HG03571 (cell line): ENCODE results near the gene WRAP73.

Source experiments
- ATAC-seq: cut with Tn5 transposase; IDR thresholded peaks from one replicate; pipeline ENCODE4 v1.9.1; 2021; ENCODE audit not compliant: unreplicated experiment

The WRAP73 gene

DNA sequence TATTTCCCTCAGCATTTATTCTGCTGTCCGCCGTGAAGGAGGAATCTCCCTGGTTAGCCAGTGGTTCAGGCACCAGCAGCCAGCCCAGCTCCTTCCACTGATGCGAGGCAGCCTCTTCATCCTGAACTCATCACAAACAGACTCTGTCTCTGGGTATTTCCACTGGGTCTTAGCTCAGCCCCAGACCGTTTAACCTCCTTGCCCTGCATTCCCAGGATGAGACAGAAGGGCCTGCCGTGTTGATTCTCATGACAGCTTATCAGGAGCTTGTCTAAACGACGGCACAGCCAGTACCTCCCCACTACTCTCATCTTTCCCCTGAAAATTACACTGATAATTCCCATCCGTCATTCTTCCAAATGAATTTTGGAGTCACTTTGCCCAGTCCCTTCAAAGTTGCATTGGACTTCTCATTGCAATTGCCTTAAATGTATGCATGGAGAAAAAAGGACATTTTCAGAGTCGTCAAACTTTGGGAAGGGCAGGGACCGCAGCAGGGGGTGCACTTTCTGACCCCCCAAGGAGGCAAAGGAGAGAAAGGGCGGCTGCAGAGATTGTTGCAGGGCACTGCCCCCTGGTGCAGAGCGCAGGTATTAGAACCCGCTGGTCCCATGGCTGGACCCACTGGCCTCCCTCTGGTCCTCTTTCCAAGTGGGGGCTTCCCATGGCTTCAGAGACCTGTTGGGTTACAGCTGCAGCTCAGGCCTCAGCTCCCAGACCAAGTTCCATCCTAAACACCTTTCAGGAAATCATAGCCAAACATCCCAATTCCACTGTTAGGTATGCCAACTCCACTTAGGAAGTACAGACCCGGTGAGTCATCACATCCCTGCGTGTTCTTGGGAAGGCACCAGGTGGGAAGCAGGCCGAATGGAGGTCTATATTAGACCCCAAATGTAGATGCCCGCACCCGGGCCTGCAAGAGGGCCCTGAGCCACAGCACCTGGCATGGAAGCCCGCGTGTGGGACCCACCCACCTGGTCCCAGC, 34.9 kb downstream of the WRAP73 start:
- no peak for ATAC-seq

DNA sequence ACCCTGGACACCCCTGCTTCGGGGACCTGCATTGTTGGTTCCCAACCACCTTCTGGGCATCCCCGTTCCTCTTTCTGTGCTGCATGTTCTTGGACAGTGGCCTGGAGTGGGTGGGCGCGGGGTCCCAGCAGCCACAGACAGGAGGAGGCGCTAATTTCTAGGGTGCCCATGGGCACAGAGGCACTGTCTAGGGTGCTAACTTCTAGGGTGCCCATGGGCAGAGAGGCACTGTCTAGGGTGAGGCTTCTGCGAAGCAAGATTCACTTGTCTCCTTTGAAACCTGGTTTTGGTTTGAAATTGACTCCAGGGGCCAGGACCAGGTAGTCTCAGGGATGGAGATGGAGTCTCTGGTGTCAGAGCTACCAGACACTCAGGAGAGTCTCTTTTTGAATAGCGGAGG, 37.8 kb downstream of the WRAP73 start:
- no peak for ATAC-seq

DNA sequence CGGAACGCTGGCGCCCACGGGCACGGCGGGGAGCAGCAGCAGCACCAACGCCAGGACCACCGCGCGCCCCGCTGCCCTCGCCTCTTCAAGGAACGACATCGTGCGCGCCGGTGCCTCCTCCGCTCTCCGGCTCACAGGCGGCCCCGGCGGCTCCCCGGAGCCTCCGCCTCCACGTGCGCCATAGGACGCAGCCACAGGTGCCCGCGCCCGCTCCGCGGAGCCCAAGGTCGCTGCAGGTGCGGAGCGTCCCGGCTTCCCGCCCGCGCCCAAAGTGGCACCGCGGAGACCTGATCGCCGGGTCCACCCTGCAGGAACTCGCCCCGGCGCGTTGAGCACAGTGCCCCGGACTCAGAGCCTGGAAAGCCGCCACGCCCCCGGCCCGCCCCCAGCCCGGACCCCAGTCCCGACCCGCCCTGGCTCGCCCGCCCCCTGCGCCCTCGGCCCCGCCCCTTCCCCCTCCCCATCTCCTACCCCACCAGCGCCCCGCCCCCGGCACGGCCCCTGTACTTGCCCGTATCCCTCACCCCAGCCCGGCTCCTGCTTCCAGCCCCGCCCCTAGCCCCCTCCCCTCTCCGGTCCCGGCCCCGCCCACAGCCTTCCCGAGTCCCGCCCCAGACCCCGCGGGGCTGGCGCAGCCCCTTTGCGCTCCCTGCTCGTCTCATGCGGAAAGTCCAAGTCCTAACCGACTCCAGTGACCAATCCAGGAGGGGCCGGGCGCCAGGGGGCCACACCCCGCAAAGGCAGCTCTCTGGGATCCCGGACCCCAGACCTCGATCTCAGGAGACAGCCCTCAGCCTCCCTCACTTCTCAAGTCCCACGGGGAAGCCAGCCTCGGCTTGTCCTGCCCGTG, 38.5 kb downstream of the WRAP73 start, which contains the start of gene MEGF6:
MEGF6 (minus strand) TSS at position 339 of the 850 bp plus-strand sequence; CDS start at position 99, 240 bp downstream.
- ATAC-seq = no peak

DNA sequence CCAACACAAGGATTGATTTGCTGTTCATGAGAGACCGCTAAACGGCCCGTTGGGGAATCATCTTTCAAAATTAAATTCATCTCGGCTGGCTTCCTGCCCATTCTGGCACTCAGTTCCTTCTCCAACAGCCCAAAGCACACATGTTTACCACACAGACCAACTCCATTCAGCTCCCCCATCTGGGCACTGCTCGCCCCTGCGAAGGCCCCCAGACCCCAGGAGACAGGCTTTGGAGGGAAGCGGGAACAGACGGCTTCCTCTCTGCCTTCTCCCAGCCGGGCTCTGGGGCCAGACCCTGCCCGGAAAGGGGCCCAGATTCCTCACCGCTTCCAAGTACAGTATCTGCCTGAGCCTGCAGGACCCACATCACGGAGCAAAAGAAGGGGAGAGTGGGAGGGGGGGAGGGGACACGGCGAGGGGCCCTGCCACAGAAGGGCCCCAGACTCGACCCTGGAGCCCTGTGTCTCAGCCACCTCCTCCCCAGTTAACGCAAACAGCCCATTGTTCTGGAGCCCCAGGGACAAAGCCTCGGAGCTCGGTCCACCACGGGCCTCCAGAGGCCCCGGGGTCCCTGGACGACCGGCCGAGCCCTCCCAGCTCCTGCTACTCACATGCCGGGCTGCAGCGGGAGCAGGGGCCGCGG, 39.3 kb downstream of the WRAP73 start:
- ATAC-seq = no peak

DNA sequence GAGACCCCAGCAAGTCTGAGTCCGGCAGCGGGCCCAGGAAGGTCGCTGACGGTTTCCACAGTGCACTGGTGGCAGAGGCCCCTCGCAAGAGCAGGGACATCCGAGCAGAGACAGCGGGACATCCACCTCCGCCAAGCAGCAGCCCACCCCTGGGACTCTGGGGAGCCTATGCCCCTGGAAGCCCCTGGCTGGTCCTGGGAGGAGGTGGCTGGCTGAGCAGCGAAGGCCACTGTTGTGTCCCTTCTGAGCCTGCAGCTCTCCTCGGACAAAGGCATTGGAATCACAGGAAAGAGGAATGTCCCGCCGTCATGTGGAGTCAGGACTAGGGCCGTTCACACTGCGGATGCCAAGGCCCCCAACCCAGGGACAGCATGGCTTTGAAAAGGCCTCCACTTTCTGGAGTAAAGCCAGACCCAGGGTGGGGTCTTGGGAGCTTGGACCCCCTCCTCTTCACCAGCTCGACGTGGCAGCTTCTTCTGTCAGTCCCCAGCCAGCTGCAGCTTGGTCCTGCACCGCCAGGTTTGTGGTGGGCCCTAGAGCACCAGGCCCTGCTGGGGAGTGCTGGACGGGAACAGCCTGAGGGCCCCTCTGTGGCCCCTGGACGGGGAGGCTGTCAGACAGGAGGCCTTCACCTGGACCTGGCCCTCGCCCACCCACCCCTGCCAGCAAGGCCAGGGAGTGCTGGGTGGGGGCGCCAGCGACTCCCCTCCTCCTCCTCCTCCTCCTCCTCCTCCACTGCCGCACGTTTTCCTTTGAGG, 40.0 kb downstream of the WRAP73 start:
- ATAC-seq = no peak

DNA sequence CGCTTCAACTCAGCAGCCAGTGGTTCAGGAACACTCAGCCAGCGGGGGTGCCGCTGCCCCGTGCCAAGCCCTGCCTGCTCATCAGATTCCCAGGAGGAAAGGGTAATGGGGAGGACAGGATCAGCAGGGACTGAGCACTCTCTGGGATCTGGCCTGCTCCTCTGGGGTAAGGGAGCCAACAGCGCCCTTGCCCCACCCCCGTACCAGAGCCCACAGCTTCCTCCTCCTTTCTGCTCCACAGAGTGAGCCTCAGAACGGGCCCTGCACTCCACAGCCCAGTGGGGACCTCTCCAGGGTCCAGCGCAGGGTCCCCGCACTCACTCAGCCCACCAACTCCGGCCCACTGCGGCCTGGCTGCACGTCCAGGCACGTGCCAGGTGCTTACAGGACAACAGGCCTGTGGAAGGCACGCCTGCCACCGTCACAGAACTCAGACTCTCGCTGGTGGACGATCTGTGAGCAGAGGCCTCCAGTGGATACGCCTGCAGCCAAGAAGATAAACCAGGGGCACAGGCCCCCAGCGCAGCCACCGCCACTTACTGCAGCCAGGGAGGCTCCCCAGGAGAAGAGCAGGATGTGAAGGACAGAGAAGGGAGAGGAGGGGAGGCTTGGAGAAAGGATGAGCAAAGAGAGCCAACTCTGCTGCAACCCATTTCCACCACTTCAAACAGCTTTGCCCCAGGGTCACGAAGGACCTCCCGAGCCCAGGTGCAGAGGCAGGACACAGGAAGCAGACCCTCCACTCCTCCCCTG, 40.7 kb downstream of the WRAP73 start:
- ATAC-seq = no peak

DNA sequence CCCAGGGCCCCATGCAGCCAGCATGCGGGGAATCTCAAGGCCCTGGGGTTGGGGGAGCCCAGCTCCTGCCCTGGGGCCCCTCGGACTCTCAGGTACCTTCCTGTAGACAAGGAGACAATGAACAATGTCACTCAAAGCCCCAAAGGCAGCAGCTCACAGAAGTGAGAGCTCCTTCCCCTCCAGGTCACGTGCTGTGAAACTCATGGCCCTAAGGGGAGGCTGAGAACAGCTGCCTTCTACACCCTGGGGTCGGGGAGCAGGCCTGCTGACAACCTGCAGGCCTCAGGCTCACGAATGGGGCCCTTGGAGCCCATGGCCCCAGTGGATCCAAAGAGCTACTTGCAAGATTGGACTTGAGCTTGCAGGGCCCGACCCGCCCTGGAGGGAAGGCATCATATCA, 41.7 kb downstream of the WRAP73 start:
- ATAC-seq = no peak

DNA sequence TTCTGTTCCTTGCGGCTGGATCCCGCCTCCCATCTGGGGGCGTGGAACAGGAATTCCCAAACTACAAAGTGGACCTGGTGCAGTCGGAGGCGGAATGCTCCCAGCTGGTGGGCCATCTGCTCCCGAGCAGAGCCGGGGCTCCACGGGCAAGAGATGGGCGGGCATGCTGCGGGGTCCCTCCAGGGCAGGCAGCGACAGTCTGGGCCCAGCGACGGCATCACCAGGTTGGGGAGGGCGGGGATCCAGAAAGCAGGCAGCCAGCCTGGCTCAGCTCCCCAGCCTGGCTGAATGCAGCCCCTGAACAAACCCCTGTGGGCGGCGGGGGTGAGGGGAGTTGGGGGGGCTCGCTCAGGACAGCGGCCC, 42.2 kb downstream of the WRAP73 start:
- no peak for ATAC-seq

DNA sequence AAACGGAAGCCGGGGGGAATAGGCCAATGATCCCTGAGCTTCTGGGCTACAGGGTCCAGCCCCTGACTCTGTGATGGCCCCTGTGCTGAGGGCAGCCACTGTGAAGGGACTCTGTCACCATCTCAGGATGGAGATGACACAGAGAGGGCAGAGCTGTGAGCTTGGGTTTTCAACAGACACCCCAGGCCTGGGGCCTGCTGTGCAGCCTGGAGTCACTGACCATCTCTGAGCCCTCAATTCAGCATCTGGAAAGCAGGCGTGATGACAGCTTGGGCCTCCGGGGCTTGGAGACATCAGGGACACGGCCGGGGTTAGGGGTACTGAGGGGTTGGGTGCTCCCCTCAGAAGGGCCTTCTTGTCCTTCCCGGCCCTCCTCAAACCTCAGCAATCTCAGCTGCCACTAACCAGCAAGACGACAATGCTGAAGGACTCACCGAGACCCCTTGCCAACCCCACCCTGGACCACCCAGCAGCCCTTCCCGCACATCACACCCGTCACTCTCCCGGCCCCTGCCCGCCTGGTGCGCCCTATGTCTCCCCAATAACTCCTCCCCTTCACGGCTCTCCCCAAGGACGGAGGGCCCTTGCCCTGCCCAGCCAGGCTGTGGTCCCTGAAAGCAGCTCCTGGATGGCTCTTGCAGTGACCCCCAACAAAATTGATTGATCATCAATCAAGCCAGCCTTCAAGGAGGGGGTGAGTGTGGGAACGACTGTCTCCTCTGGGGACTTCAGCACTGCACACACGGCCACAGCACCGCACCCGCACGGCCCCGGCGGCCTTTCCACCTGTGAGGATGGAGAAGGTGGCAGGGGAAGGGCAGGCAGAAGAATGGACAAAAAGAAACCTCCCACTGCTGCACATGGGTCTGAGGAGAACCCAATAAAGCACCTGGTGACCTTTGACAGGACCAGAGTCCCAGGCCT, 42.9 kb downstream of the WRAP73 start:
- ATAC-seq = no peak

DNA sequence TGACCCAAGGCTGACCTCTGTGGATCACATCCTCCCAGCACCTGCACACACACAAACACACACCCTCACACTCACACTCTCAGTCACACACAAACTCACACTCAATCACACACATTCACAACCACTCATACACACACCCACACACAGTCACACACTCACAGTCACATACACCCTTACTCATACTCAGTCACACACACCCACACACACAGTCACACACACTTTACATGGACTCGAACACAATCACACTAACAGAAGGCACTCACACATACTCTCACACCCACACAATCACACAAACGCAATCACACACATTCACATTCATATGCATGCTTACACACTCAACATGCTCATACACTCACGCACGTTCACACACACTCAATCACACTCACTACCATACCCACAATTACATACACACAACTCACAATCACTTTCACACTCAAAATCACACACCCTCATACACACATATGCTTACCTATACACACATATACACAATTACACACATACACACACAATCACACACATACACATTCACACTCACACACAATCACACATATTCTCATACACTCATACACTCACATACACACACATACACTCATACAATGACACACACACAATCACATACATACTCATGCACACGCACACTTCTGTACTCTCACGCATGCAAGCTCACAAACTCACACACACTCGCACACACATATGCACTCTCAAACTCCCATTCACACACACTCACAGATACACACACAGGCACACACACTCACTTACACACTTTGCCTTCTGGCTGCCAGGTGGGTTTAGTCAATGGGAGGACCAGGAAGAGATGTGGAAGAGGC, 44.7 kb downstream of the WRAP73 start:
- ATAC-seq = no peak

DNA sequence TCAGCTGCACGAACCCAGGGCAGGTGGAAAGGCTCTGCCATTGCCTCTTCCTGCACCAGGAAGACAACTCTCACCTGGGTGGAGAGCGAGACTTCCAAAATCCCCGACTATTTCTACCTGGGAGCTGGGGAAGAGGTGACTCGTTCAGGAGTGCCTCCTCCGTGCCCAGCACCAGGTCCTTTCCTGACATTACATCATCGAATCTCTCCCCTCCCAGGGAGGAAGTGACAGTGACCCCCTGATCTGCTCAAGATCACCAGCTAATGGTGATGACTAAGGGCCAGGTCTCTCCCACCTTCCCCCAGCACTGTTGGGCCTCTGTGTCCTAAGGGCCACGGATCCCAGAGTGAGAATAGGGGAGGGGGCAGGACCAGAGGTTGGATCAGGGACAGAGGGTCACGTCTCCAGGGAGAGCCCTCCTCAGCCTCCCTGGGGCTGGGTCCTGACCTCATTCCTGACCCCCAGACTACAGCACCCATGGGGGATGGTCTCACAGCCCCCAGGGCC, 45.4 kb downstream of the WRAP73 start:
- ATAC-seq = no peak

DNA sequence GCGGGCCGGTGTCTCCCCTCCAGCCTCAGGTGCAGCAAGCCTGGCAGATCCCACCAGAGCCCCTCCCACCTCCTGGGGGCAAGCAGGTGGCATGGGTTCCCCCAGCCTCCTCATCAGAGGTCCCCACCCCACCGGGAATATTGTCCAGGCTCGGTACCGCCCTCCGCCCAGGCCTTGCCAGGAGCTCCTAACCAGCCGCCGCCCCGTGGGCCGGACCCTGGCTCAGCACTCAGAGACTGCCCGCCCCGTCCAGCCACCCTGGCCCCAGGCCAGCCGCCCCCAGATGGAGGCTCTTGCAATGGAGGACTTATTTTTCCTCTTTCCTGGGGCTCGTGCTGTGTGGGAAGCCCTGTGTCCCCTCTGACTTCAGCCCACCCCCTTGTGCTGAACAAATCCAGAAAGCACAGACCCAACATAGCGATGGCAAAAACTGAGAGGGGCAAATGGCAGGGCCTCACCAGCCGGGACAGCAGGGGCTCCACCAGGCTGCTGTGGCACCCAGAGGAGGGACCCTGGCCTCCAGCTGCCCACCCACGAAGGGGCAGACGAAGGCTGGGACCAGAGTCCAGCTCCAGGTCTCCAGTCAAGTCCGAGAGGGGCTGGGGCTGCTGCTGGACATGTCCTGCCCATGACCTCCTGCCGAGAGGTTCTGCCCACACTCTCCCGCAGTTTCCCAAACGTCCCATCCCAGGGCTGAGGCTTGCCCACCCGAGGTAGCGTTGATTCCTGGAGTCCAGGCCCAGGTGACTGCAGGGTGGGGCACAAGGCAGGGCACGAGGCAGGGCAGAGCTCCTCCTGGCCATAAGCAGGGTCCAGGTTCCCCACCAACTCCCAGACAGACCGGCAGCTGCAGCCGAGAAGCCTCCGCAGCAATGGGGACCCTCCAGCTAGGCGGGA, 46.1 kb downstream of the WRAP73 start:
- no peak for ATAC-seq

DNA sequence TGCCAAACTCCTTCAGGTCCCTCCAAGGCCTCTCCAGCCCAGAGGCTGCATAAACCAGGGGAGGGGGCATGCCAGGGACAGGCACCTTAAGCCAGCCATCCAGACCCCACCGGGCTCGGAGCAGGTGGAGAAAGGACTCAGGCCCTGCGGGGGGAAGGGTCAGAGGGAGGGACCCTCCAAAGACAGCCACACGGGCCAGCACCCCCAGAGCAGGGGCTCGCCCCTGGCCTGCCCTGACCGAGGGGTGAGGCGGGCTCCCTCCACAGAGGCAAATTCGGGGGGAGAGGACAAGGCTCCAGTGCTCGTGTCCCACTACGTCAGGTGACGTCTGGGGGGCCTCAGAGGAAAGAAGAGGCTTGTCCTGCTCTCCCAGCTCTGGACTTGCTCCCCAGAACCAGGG, 46.7 kb downstream of the WRAP73 start:
- ATAC-seq = no peak

DNA sequence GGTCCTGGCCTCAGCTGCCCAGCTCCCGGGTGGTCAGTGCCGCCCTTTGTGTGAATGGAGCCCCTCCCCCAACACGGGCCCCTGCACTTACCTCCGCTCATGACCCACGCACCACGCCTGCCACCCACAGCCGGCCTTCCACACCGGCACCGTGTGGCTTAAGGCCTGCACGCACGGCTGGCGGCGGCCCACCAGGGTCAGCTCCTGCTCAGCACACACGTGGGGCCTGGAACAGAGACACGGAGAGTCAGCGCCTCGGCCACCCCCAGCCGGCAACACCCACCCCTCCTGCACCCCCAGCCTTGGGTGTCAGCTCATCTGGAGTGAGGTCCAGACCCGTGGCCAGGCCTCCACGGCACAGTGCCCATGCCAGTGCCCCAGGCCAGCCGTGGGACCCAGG, 47.5 kb downstream of the WRAP73 start:
- ATAC-seq = no peak

DNA sequence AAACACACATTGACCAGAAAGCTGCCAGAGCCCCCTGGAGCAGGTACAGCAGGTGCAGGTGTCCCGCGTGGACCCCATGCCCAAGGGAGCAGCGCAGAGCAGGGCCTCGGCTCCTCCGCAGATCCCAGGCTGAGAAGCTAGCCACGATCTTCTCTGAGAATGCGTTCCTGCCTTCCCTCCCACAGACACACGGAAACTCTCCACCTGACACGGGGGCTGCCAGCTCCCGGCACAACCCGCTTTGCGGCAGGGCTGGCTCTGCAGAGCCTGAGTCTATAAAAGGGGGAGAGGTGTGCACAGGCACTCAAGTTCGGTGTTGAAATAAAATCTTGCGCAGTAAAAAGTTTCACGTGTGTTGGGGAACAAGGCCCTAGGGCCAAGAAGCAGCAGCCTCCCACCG, 48.2 kb downstream of the WRAP73 start:
- no peak for ATAC-seq

DNA sequence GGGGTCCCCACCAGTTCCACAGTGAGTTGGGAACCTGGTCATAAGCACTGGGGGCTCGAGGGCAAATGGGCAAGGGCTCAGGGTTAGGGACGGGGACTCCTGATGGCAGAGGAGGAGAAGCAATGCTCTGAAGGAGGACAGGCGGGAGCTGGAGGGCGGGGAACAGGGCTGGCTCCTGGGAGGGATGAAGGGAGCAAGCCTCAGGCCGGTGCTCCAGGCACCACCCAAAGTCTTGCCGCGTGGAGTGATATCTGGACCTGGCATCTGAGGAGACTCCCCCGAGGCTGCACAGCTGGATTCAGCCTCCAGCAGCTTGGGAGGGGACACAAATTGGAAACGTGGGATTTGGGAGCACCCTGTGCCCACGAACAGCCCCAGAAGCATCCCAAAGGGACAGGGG, 49.5 kb downstream of the WRAP73 start:
- ATAC-seq = no peak

DNA sequence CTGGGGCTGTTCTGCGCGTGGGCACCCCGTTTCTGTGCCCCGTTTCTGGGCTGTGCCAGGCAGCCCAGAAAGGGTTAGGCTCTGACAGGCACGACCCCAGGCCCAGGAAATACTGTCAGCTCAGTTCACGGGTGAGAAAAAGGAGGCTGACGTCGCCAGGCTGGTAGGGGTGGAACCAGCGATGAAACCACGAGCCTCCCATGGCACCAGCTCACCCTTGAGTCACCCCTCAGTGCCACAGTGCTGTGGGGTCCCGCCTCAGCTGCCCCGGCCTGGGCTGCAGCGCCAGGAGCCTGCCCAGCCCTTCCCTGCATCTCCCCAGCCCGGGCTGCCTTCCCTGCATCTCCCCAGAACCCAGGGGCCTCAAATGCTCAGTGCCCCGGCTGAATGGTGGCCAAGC, 50.1 kb downstream of the WRAP73 start:
- no peak for ATAC-seq
